Natural killer cell (primary cell): ENCODE data around the gene KCP. TPM values are rescaled to one million over a fixed set of nuclear protein-coding genes. Genes with fewer than 3 reads are reported as not detected.
A peak's percentile ranks its signal among the peaks of the same experiment; 100 is the strongest.

Experiments
- ATAC-seq, 3 donors: fragments of 150-1000 bp in 2 of 3; fragments of 200-7000 bp in 1 of 3; cut with Tn5 transposase; 1 replicate in 1 of 3; 2 replicates in 2 of 3; pipeline ENCODE4 v1.10.0; 2021; ENCODE audit warnings: mild to moderate bottlenecking in 2 of 3, moderate library complexity in 2 of 3
- DNase-seq, 2 donors: peaks; one replicate each; pipeline versions ENCODE4 v3.0.0 to v3.0.0-alpha.2; 2013 to 2021; ENCODE audit warnings: mixed read lengths in 1 of 2
- H3K27ac ChIP-seq: one replicate; pipeline ENCODE4 v1.5.1; 2013; ENCODE audit warnings: mild to moderate bottlenecking, low read length
- H3K27me3 ChIP-seq: one replicate; pipeline ENCODE4 v1.6.1; 2013; ENCODE audit warnings: low read length; ENCODE audit not compliant: control insufficient read depth, insufficient read depth
- H3K36me3 ChIP-seq: one replicate; pipeline ENCODE4 v1.6.1; 2013; ENCODE audit warnings: low read length; ENCODE audit not compliant: control insufficient read depth, insufficient read depth
- H3K4me1 ChIP-seq: one replicate; pipeline ENCODE4 v1.6.1; 2013; ENCODE audit warnings: low read length; ENCODE audit not compliant: control insufficient read depth, insufficient read depth
- H3K4me3 ChIP-seq: one replicate; pipeline ENCODE4 v1.5.1; 2013; ENCODE audit warnings: low read length
- H3K9me3 ChIP-seq: one replicate; pipeline ENCODE4 v1.6.1; 2013; ENCODE audit warnings: low read length; ENCODE audit not compliant: control insufficient read depth, insufficient read depth
- H3K27ac Mint-ChIP-seq, 2 donors: one replicate each; pipeline ENCODE4 v1.8.0; 2022; ENCODE audit warnings: mild to moderate bottlenecking in 2 of 2, mixed read lengths in 2 of 2, moderate library complexity in 1 of 2
- H3K27me3 Mint-ChIP-seq, 2 donors: one replicate each; pipeline ENCODE4 v1.8.0; 2022; ENCODE audit warnings: low read depth in 2 of 2, mixed read lengths in 2 of 2
- H3K36me3 Mint-ChIP-seq: one replicate; pipeline ENCODE4 v1.8.0; 2022; ENCODE audit warnings: mixed read lengths
- H3K4me1 Mint-ChIP-seq, 2 donors: one replicate each; pipeline ENCODE4 v1.8.0; 2022; ENCODE audit warnings: mixed read lengths in 2 of 2
- H3K4me3 Mint-ChIP-seq: one replicate; pipeline ENCODE4 v1.8.0; 2022; ENCODE audit warnings: mild to moderate bottlenecking, moderate library complexity, mixed read lengths
- H3K9me3 Mint-ChIP-seq, 2 donors: one replicate each; pipeline ENCODE4 v1.8.0; 2022; ENCODE audit warnings: mixed read lengths in 2 of 2
- WGBS: methylation state at CpG from one replicate; pipeline ENCODE4 v1.1.7; 2013; ENCODE audit warnings: missing lambda C conversion rate; ENCODE audit not compliant: insufficient coverage; 5-methylcytosine and 5-hydroxymethylcytosine counted together
- intact Hi-C: fragments of 100-400 bp; cut with micrococcal nuclease; formaldehyde crosslinking; loops from one replicate; pipeline ENCODE4 v1.14.2; 2022
- total RNA-seq, 4 donors: library from RNA; stranded (reverse); fragments of 120-200 nt in 1 of 4; gene quantifications; one replicate each; pipeline versions ENCODE4 v1.2.3 to v1.2.4, GENCODE V29; 2013 to 2022
- TF ChIP-seq, protein P1 (sequence below): fragments of 200-600 bp; IDR thresholded peaks from one replicate; pipeline ENCODE4 v1.8.0; 2022; ENCODE audit warnings: antibody characterized with exemption

KCP gene
- total RNA-seq, 3 donors from 2014 or later (not counting 1 experiment from before 2014, with no cell fraction given): 0.49 to 0.95 TPM; not detected in 1

DNA sequence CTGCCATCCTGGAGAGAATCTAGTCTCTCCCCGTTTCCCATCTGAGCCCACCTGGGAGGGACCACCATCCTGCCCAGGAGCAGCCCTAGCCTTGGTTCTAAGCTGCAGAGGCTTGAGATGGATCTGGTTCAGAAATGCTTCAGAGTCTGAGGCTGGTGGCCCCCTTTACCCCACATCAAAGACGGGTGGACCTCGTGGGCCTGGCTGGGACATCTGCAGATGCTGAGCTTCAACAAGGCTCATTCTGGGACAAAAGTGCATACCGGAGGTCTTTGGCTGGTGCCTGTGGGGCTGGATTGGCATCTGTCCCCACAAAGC lies 22.3 kb upstream of the KCP start:
- DNase-seq (no peak), ATAC-seq (no peak)
- Mint-ChIP-seq H3K36me3 (no peaks in the 10 kb centered on the region), H3K9me3 (no peaks in the 10 kb centered on the region), H3K4me1 (peaks cover 19% of the 10 kb centered on the region in 2 donors), H3K4me3 (peak overlapping the region; percentile 75), H3K27me3 (peaks cover 0 to 11% of the 10 kb centered on the region in 2 donors), H3K27ac (peak overlapping the region; percentile 8 to 75)
- Histone ChIP-seq H3K36me3 (no peaks in the 10 kb centered on the region), H3K9me3 (no peaks in the 10 kb centered on the region), H3K4me1 (peaks cover 30% of the 10 kb centered on the region), H3K27me3 (no peaks in the 10 kb centered on the region), H3K4me3 (no peak overlapping the region), H3K27ac (no peak overlapping the region)
- TF ChIP-seq, protein P1, sequence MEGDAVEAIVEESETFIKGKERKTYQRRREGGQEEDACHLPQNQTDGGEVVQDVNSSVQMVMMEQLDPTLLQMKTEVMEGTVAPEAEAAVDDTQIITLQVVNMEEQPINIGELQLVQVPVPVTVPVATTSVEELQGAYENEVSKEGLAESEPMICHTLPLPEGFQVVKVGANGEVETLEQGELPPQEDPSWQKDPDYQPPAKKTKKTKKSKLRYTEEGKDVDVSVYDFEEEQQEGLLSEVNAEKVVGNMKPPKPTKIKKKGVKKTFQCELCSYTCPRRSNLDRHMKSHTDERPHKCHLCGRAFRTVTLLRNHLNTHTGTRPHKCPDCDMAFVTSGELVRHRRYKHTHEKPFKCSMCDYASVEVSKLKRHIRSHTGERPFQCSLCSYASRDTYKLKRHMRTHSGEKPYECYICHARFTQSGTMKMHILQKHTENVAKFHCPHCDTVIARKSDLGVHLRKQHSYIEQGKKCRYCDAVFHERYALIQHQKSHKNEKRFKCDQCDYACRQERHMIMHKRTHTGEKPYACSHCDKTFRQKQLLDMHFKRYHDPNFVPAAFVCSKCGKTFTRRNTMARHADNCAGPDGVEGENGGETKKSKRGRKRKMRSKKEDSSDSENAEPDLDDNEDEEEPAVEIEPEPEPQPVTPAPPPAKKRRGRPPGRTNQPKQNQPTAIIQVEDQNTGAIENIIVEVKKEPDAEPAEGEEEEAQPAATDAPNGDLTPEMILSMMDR: no peak
- WGBS: 33% methylated on average over 4 of the region's 4 CpGs
- intact Hi-C loops: no loop called here

GRCh38 chr7:128931965-128932861 lies 21.7 kb upstream of the KCP start:
- Mint-ChIP-seq H3K27ac (no peak overlapping the region), H3K27me3 (peaks cover 0 to 10% of the 10 kb centered on the region in 2 donors), H3K4me1 (peaks cover 16 to 17% of the 10 kb centered on the region in 2 donors), H3K9me3 (no peaks in the 10 kb centered on the region), H3K4me3 (peak overlapping the region; percentile 17), H3K36me3 (no peaks in the 10 kb centered on the region)
- no peak for ATAC-seq
- Histone ChIP-seq H3K4me3 (no peak overlapping the region), H3K27ac (no peak overlapping the region), H3K9me3 (no peaks in the 10 kb centered on the region), H3K27me3 (no peaks in the 10 kb centered on the region), H3K4me1 (peaks cover 25% of the 10 kb centered on the region), H3K36me3 (no peaks in the 10 kb centered on the region)
- 93% methylated on average over 19 of the region's 19 CpGs for WGBS
- no peak for DNase-seq
- TF ChIP-seq, protein P1: no peak
- intact Hi-C loops: no loop called here

- DNase-seq (no peak), ATAC-seq (no peak)
- H3K9me3 ChIP-seq: no peaks in the 10 kb centered on the region
- Mint-ChIP-seq H3K9me3 (no peaks in the 10 kb centered on the region), H3K27me3 (peaks cover 0 to 5% of the 10 kb centered on the region in 2 donors), H3K4me1 (peaks cover 11 to 12% of the 10 kb centered on the region in 2 donors), H3K36me3 (no peaks in the 10 kb centered on the region), H3K27ac (no peak overlapping the region), H3K4me3 (no peak overlapping the region)
- intact Hi-C loops: no loop called here
- H3K27ac ChIP-seq: no peak overlapping the region
- TF ChIP-seq, protein P1: no peak
- WGBS: 96% methylated on average over 18 of the region's 18 CpGs
- no peak overlapping the region for H3K4me3 ChIP-seq
- no peaks in the 10 kb centered on the region for H3K27me3 ChIP-seq
- H3K4me1 ChIP-seq: peaks cover 24% of the 10 kb centered on the region
- H3K36me3 ChIP-seq: no peaks in the 10 kb centered on the region
These were observed 20.8 kb upstream of the KCP start for GRCh38 chr7:128931190-128931798.
